ENCODE results near the gene VARS2.
"Not testable (repeated sequence)": the region's sequence is repeated elsewhere in the genome, so short reads cannot be mapped to it uniquely, and the experiment has no call there.

- TF ChIP-seq CTCF (conservative IDR thresholded peaks at IDR 0.05); ZFX (IDR thresholded peaks at IDR 0.05): not testable (repeated sequence)
These were observed 40.2 kb upstream of the VARS2 start for GRCh38 chr6:30873795-30874194.

All from C4-2B (cell line).